Measurements from ENCODE around the gene HS3ST4.

Gene HS3ST4

GRCh38 chr16:26118575-26118974 lies 426.8 kb downstream of the HS3ST4 start:
- TF ChIP-seq CTCF (IDR thresholded peaks at IDR 0.05) (no peak), ZFX (IDR thresholded peaks at IDR 0.05; ENCODE audit: borderline replicate concordance) (no peak)
- no peak overlapping the region for H3K27ac ChIP-seq

GRCh38 chr16:26120729-26121128 lies 429.0 kb downstream of the HS3ST4 start:
- no peak overlapping the region for H3K27ac ChIP-seq
- TF ChIP-seq ZFX (IDR thresholded peaks at IDR 0.05; ENCODE audit: borderline replicate concordance) (no peak), CTCF (IDR thresholded peaks at IDR 0.05) (no peak)

GRCh38 chr16:26128296-26128695 lies 436.5 kb downstream of the HS3ST4 start:
- TF ChIP-seq ZFX (IDR thresholded peaks at IDR 0.05; ENCODE audit: borderline replicate concordance) (no peak), CTCF (IDR thresholded peaks at IDR 0.05) (no peak)
- H3K27ac ChIP-seq, result no peak overlapping the region

DNA sequence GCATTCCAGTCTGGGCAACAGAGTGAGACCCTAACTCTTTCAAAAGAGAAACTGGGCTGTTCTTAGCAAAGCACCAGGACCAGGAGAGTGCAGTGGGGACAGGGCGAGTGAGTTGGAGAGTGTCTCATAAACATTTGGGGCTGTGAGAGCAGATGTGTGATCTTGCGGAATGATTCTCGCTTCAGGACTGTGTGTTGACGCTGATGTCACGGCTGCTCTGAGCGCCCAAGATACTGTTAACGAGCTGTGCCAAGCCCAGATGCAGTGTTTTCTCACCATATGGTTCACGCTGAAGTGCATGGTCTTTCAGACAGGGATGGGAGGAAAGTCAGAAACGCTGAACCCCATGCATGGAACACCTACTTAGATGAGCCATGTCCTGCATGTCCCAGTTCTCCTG lies 438.2 kb downstream of the HS3ST4 start:
- TF ChIP-seq ZFX (IDR thresholded peaks at IDR 0.05; ENCODE audit: borderline replicate concordance) (no peak), CTCF (IDR thresholded peaks at IDR 0.05) (no peak)
- H3K27ac ChIP-seq, result no peak overlapping the region

- no peak for TF ChIP-seq CTCF (IDR thresholded peaks at IDR 0.05)
- TF ChIP-seq ZFX (IDR thresholded peaks at IDR 0.05; ENCODE audit: borderline replicate concordance), result no peak
- no peak overlapping the region for H3K27ac ChIP-seq
Observed at GRCh38 chr16:26133416-26134093, 441.8 kb downstream of the HS3ST4 start.

DNA sequence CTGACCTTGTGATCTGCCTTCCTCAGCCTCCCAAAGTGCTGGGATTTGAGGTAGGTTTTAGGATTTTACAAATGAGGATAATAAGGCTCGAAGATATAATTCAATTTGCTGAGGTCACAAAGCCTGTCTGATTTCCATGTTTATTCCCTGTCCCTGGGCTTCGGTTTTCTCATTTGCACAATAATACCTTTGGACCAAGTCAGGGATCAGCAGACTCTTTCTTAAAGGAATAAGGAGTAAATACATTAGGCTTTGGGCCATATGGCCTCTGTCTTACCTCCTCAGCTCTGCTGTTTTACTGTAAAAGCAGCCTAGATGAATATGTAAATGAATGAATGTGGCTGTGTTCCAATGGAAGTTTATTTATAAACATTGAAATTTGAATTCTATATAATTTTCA lies 442.8 kb downstream of the HS3ST4 start:
- TF ChIP-seq CTCF (IDR thresholded peaks at IDR 0.05) (no peak), ZFX (IDR thresholded peaks at IDR 0.05; ENCODE audit: borderline replicate concordance) (no peak)

DNA sequence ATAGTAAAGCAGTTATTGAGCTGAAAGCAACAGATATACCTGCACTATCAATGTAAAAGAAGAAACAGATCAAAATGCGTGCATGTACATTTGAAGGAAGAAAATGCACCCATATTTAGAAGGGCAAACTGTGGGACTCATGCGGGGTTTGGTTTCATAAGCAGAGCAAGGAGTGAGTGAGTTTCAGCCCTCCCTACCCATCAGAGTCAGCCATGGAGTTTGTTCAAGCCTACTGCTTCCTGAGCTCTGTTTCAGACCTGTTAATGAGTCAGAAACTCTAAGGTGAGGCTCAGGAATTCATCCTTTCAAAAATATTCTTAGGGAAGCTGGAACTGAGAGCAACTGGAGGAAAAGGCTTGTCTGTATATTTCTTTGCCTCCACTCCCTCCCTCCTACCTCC lies 446.2 kb downstream of the HS3ST4 start:
- TF ChIP-seq CTCF (IDR thresholded peaks at IDR 0.05) (no peak), ZFX (IDR thresholded peaks at IDR 0.05; ENCODE audit: borderline replicate concordance) (no peak)
- H3K27ac ChIP-seq, result no peak overlapping the region

More for the DNA sequence above, 442.8 kb downstream of the HS3ST4 start:
- H3K27ac ChIP-seq, result no peak overlapping the region
